C4-2B (cell line): ENCODE results near the gene OPN4.
"Not testable (repeated sequence)": the region's sequence is repeated elsewhere in the genome, so short reads cannot be mapped to it uniquely, and the experiment has no call there.

Source experiments
- H3K27ac ChIP-seq: fragments of 450-650 bp; 2 replicates; pipeline ENCODE4 v1.5.1; 2017
- ZFX ChIP-seq: fragments of 450-650 bp; IDR thresholded peaks from 2 replicates; pipeline ENCODE4 v1.6.1; 2017
- TF ChIP-seq, protein P1 (sequence below): fragments of 450-650 bp; conservative IDR thresholded peaks from 2 replicates; pipeline ENCODE4 v1.5.1; 2017; ENCODE audit warnings: mild to moderate bottlenecking

OPN4 gene, protein sequence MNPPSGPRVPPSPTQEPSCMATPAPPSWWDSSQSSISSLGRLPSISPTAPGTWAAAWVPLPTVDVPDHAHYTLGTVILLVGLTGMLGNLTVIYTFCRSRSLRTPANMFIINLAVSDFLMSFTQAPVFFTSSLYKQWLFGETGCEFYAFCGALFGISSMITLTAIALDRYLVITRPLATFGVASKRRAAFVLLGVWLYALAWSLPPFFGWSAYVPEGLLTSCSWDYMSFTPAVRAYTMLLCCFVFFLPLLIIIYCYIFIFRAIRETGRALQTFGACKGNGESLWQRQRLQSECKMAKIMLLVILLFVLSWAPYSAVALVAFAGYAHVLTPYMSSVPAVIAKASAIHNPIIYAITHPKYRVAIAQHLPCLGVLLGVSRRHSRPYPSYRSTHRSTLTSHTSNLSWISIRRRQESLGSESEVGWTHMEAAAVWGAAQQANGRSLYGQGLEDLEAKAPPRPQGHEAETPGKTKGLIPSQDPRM

DNA sequence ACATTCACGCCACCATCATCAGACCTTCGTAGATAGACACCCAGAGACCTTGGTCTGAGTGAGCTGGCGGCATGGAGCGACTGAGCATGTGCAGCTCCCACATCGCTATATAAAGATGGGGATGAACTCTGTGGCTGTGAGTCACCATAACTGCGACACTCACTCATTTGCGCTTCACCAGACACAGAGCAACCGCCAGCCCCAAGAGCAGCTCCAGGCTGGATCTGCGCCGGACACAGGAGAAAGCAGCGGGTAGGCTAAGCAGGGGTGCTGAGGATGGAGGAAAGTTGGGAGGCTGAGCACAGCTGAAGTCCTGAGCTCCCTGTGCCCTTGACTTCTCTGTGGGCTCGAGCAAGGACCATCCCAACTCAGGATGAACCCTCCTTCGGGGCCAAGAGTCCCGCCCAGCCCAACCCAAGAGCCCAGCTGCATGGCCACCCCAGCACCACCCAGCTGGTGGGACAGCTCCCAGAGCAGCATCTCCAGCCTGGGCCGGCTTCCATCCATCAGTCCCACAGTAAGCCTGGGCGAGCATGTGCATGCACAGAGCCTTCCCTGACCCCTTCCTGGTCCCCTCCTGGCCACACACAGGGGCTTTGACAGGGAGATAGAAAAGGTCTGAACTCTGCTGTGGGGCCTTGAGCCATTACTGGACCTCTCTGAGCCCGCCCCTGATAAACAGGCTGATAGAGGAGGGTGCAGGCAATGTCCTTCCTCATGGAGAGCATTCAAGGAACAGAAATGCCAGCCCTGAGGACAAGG, at the start of gene OPN4:
TSS of gene OPN4 (plus strand) at position 137 of the 762 bp plus-strand sequence. CDS start at position 374, 237 bp downstream.
- no peak within 1 kb of the TSS for H3K27ac ChIP-seq
- TF ChIP-seq, protein P1, sequence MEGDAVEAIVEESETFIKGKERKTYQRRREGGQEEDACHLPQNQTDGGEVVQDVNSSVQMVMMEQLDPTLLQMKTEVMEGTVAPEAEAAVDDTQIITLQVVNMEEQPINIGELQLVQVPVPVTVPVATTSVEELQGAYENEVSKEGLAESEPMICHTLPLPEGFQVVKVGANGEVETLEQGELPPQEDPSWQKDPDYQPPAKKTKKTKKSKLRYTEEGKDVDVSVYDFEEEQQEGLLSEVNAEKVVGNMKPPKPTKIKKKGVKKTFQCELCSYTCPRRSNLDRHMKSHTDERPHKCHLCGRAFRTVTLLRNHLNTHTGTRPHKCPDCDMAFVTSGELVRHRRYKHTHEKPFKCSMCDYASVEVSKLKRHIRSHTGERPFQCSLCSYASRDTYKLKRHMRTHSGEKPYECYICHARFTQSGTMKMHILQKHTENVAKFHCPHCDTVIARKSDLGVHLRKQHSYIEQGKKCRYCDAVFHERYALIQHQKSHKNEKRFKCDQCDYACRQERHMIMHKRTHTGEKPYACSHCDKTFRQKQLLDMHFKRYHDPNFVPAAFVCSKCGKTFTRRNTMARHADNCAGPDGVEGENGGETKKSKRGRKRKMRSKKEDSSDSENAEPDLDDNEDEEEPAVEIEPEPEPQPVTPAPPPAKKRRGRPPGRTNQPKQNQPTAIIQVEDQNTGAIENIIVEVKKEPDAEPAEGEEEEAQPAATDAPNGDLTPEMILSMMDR = no peak
- TF ChIP-seq ZFX = no peak

DNA sequence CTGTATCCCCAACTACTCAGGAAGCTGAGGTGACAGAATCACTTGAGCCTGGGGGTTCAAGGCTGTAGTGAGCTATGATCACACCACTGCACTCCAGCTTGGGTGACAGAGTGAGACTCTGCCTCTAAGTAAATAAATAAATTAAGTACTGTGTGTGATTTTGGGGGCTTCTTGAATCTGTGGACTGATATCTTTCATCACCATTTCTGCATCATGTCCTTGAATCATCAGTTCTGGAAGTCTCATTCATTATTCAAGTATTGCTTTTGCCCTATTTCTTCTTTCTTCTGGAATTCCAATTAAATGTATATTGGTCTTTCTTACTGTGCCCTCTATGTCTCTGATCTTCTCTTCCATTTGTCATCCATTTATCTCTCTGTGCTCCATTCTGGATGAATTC, 46.7 kb upstream of the OPN4 start:
- TF ChIP-seq, protein P1 = no peak
- TF ChIP-seq ZFX = no peak
- H3K27ac ChIP-seq = no peak overlapping the region

DNA sequence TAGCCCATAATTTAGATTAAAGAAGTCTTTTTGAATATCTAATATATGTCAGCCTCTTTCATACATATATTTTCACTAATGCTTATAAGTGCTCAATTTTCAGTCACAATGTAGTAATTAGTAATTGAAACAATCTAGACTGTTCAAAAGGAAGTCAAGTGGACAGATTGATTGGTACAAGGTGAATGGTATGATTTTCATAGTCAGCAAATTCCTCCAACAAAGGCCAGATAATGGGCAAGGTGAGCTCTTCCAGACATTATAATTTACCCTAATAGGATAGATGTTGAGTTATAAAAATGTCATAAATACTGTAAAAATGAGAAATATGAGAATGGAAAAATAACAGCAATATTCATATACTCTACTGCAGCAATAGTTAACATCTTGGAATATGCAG, 44.4 kb upstream of the OPN4 start:
- TF ChIP-seq, protein P1 = no peak
- no peak for TF ChIP-seq ZFX
- no peak overlapping the region for H3K27ac ChIP-seq

DNA sequence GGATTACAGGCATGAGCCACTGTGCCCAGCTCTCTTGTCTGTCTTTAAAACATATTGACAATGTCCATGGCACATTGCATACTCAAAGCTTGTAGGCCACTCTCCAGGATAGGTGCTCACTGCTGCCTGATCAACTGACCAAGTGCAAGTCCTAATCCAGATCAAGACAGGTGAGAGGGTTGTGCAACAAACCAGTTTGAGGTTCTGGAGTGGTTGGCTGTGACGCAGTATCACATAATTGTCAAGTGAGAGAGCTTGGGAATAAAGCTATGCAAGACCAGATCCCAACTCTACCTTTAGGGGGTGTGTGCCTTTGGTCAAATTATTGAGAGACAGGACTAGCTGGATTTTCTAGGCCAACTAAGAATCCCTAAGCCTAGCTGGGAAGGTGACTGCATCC, 43.0 kb upstream of the OPN4 start:
- no peak for TF ChIP-seq ZFX
- TF ChIP-seq, protein P1 = no peak
- no peak overlapping the region for H3K27ac ChIP-seq

DNA sequence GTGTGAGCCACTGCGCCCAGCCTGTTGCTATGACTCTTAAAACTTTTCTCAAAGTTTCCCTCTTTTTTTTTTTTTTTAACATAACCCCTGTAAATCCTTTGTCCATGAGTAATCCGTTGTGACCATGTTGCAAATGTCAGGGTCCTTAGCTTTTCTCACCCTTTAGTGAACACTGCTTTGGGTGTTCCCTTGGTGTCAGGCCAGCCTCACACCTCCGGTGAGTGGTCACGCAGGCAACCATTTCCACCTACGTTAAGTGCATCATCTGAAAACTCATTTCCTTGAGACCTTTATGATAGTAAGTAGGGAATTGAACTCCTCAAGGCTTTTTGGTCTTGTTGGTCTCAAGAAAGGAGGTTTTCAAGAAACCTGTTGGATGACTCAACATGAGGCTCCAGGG, 41.3 kb upstream of the OPN4 start:
- TF ChIP-seq ZFX = no peak
- TF ChIP-seq, protein P1 = no peak
- H3K27ac ChIP-seq = no peak overlapping the region

DNA sequence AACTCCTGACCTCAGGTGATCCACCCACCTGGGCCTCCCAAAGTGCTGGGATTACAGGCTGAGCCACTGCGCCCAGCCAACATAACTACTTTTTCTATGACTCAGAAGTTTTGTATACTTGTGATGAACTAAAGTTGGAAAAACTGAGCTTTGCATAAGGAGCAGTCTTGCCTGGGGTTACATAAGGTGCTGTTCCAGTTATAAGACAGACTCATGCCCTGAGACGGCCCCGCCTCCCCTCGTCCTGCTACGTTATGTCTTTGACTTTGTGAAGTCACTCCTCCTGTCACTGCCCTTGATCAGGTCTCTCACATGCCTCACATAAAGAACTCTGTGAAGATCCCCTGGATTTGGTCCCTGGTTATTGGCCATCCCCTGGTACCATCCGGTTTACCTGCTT, 40.4 kb upstream of the OPN4 start:
- H3K27ac ChIP-seq = no peak overlapping the region
- TF ChIP-seq, protein P1 = no peak
- TF ChIP-seq ZFX = no peak

DNA sequence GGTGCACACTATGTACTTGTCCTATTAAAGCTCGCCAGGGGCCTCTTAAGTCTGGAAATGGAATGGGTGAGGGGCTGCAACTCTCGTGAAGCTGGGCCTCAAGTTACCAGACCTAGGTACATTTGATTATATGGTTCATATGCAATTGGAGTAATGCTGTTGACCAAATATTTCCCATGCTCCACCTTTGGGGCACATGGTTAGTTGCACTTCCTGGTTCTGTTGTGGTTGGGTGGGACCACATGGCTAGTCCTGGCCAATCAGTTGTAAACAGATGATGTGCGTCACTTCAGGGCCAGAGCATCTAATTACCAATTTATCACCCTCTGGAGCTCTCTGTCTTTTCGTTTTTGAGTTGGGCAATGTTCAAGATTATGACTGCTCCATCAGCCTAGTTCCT, 39.5 kb upstream of the OPN4 start:
- no peak for TF ChIP-seq ZFX
- TF ChIP-seq, protein P1 = no peak
- H3K27ac ChIP-seq = no peak overlapping the region

DNA sequence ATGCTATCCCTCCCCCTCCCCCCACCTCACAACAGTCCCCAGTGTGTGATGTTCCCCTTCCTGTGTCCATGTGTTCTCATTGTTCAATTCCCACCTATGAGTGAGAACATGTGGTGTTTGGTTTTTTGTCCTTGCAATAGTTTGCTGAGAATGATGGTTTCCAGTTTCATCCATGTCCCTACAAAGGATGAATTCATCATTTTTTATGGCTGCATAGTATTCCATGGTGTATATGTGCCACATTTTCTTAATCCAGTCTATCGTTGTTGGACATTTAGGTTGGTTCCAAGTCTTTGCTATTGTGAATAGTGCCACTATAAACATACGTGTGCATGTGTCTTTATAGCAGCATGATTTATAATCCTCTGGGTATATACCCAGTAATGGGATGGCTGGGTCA, 37.1 kb upstream of the OPN4 start:
- not testable (repeated sequence) for H3K27ac ChIP-seq
